Fibroblast of pulmonary artery (primary cell): ENCODE results near the gene DAZAP1.

Experiments used
- DNase-seq: peaks from one replicate; pipeline ENCODE4 v3.0.0-alpha.2; 2010; ENCODE audit warnings: low read depth
- H3K4me3 ChIP-seq: replicated peaks from 2 replicates; pipeline ENCODE4 v1.5.1; 2011; ENCODE audit warnings: low read depth, mild to moderate bottlenecking, control low read depth, low read length, moderate library complexity
- CTCF ChIP-seq: IDR thresholded peaks from 2 replicates; pipeline ENCODE4 v1.5.1; 2011; ENCODE audit warnings: mild to moderate bottlenecking, control low read depth, low read length, inconsistent platforms; ENCODE audit errors: missing control alignments

Gene DAZAP1

GRCh38 chr19:1407528-1408299, at the start of gene DAZAP1:
DAZAP1 (plus strand) TSS chr19:1407586; CDS start chr19:1407774, 188 bp downstream.
- no peak for TF ChIP-seq CTCF
- peak within 1 kb of the TSS; percentile 85 for H3K4me3 ChIP-seq
- no peak for DNase-seq

GRCh38 chr19:1360126-1360817, 47.1 kb upstream of the DAZAP1 start:
- no peak overlapping the region for H3K4me3 ChIP-seq
- TF ChIP-seq CTCF, result no peak
- DNase-seq, result no peak

- peak overlapping the region; percentile 41 for H3K4me3 ChIP-seq
- no peak for TF ChIP-seq CTCF
- peak; percentile 89 for DNase-seq
Observed at GRCh38 chr19:1360818-1361461, 46.4 kb upstream of the DAZAP1 start.

GRCh38 chr19:1361601-1362386, 45.6 kb upstream of the DAZAP1 start:
- H3K4me3 ChIP-seq, result peak overlapping the region; percentile 41
- TF ChIP-seq CTCF, result no peak
- peak; percentile 81 for DNase-seq

GRCh38 chr19:1362387-1363257, 44.8 kb upstream of the DAZAP1 start:
- no peak overlapping the region for H3K4me3 ChIP-seq
- DNase-seq, result no peak
- no peak for TF ChIP-seq CTCF

GRCh38 chr19:1363599-1363998, 43.8 kb upstream of the DAZAP1 start:
- no peak overlapping the region for H3K4me3 ChIP-seq
- TF ChIP-seq CTCF, result no peak
- DNase-seq, result no peak
